DMS153 (cell line): ENCODE results near the gene RABL2A.
"Not testable (repeated sequence)": the region's sequence is repeated elsewhere in the genome, so short reads cannot be mapped to it uniquely, and the experiment has no call there.

ENCODE experiments used
- DNase-seq: peaks from one replicate; lab custom pipeline; 2025; lab: John Stamatoyannopoulos, UW

The RABL2A gene

DNA sequence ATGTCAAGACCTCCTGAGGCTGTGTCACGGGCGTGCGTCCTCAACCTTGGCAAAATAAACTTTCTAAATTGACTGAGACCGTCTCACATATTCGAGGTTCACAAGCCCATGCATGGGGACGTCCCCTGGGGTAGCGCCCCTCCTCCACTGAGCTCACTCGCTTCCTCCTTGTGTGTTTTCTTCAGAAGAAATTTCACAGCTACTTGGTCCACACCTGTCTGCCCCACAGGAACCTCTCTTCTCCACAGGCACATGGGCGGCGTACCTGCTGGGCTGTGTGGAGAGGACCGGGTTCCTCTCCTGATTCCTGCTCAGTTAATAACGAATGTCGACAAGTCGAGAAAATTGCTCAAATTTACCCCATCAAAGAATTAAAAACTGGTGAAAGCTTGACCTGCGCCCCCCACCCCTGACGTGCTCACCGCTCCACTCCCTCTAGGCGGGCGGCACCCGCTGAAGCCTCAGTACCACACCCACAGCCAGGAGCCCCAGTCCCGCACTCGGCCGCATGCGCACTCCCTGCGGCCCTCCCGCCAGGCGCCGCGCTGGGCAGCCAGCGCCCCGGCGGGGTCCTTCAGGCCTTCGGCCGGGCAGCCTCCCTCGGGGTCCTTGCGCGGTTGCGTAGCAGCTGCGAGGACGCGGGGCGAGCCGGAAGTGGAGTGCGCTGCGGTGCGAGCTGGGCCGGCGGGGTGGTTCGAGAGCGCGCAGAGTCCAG is at the start of gene RABL2A:
RABL2A (plus strand) TSS at position 651 of the 715 bp plus-strand sequence. CDS start 1,341 bp downstream, outside the sequence.
- DNase-seq = not testable (repeated sequence)

- not testable (repeated sequence) for DNase-seq
Observed at GRCh38 chr2:113578508-113578907, 48.6 kb upstream of the RABL2A start.

GRCh38 chr2:113582473-113582872 is 44.6 kb upstream of the RABL2A start:
- DNase-seq = not testable (repeated sequence)

GRCh38 chr2:113583521-113584225 is 43.4 kb upstream of the RABL2A start:
- DNase-seq = not testable (repeated sequence)

- not testable (repeated sequence) for DNase-seq
Observed at GRCh38 chr2:113584311-113585092, 42.6 kb upstream of the RABL2A start.

GRCh38 chr2:113587201-113587600 is 39.9 kb upstream of the RABL2A start:
- DNase-seq = not testable (repeated sequence)

- DNase-seq = not testable (repeated sequence)
Observed at GRCh38 chr2:113589591-113589990, 37.5 kb upstream of the RABL2A start.

DNA sequence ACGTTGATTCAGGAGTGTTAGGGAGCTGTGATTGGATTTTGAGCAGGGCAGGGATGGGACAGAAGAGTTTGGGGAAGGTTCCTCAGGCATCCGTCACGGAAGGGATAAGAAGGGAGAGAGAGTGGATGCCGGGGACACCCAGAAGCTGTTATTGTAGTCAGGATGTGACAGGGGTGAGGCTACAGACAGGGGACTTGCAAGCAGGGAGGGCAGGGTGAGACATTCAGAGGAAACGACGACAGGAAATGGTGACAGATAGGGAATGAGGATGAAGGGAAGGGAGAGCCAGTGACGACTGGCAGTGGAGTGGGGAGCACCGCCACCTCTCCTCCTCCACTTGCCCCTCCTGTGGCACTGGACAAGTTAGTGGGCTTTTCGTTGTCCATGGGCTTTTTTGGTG is 35.1 kb upstream of the RABL2A start:
- DNase-seq = not testable (repeated sequence)

GRCh38 chr2:113593280-113593679 is 33.8 kb upstream of the RABL2A start:
- not testable (repeated sequence) for DNase-seq

DNA sequence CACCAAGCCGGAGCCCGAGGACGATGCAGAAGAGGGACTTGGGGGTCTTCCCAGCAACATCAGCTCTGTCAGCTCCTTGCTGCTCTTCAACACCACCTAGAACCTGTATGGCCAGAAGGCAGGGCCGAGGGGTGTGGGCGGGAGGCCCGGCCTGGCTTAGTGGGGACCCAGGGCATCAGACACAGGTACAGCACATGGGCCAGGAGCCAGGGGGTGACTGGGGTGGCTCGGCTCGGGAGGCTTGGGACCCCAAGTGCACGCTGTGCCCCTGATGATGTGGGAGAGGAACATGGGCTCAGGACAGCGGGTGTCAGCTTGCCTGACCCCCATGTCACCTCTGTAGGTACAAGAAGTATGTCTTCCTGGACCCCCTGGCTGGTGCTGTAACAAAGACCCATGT is 31.3 kb upstream of the RABL2A start:
- not testable (repeated sequence) for DNase-seq

GRCh38 chr2:113597164-113597563 is 29.9 kb upstream of the RABL2A start:
- DNase-seq = not testable (repeated sequence)

DNA sequence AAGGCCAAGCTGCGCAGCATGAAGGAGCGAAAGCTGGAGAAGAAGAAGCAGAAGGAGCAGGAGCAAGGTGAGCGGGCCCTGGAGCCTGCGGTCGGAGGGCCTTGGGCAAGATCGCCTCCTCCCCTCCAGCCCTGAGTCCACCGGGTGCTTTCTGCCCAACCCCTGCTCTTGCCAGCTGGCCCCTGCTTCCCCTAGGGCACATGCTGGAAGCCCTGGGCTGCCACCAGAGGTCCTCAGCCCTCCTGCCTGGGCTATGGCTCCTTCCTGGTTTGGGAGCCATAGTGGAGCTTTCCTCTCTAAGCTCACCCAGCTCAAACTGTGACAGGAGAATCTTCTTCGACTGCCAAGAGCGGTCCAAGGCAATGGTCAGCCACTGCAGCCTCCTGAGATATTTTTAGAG is 29.5 kb upstream of the RABL2A start:
- DNase-seq = not testable (repeated sequence)

GRCh38 chr2:113598180-113598579 is 28.9 kb upstream of the RABL2A start:
- DNase-seq = not testable (repeated sequence)

- DNase-seq = not testable (repeated sequence)
Observed at GRCh38 chr2:113598738-113599137, 28.3 kb upstream of the RABL2A start.

- not testable (repeated sequence) for DNase-seq
Observed at GRCh38 chr2:113599208-113599607, 27.9 kb upstream of the RABL2A start.

DNA sequence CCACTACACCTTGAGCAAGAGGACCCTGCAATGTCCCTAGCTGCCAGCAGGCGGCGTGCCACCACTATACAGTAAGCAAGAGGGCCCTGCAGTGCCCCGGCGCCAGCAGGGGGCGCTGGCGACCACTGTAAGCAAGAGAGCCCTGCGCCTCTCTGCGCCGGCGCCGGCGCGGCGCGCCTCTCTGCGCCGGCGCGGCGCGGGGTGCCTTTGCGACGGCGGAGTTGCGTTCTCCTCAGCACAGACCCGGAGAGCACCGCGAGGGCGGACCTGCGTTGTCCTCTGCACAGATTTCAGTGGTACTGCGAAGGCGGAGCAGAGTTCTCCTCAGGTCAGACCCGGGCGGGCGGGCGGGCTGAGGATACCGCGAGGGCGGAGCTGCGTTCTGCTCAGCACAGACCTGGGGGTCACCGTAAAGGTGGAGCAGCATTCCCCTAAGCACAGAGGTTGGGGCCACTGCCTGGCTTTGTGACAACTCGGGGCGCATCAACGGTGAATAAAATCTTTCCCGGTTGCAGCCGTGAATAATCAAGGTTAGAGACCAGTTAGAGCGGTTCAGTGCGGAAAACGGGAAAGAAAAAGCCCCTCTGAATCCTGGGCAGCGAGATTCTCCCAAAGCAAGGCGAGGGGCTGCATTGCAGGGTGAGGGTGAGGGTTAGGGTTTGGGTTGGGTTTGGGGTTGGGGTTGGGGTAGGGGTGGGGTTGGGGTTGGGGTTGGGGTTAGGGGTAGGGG is 24.9 kb upstream of the RABL2A start:
- DNase-seq = not testable (repeated sequence)

DNA sequence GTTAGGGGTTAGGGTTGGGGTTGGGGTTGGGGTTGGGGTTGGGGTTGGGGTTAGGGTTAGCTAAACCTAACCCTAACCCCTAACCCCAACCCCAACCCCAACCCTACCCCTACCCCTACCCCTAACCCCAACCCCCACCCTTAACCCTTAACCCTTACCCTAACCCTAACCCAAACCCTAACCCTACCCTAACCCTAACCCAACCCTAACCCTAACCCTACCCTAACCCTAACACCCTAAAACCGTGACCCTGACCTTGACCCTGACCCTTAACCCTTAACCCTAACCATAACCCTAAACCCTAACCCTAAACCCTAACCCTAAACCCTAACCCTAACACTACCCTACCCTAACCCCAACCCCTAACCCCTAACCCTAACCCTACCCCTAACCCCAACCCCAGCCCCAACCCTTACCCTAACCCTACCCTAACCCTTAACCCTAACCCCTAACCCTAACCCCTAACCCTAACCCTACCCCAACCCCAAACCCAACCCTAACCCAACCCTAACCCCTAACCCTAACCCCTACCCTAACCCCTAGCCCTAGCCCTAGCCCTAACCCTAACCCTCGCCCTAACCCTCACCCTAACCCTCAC is 24.1 kb upstream of the RABL2A start:
- no peak for DNase-seq

- DNase-seq = not testable (repeated sequence)
Observed at GRCh38 chr2:113603467-113604084, 23.5 kb upstream of the RABL2A start.

GRCh38 chr2:113604085-113604477 is 23.0 kb upstream of the RABL2A start:
- not testable (repeated sequence) for DNase-seq

DNA sequence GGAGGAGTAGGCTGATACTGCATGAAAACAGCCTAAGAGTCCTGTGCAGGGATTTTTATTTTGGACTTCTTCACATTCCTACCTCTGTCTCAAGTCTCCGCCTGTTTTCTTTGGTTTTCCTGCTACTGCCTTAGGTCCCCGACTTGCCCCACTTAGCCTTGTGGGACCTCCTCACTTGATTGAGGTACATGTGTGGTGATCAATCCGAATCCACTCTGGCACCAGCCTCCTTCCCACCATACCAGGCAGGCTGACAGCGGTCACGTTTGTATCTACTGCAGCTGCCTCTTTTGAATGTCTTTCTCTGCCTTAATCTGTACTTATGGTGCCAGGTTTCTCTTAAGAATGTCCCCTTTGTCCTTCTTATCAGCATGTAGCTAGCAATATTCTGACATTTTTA is 22.4 kb upstream of the RABL2A start:
- DNase-seq = not testable (repeated sequence)

- DNase-seq = not testable (repeated sequence)
Observed at GRCh38 chr2:113606036-113606435, 21.0 kb upstream of the RABL2A start.
